ENCODE data around the gene KRTAP4-1. TPM values are rescaled to one million over a fixed set of nuclear protein-coding genes. Genes with fewer than 3 reads are reported as not detected.
"Not testable (repeated sequence)": the region's sequence is repeated elsewhere in the genome, so short reads cannot be mapped to it uniquely, and the experiment has no call there.

KRTAP4-1 gene
- total RNA-seq, 1 donor from 2014 or later = not detected

GRCh38 chr17:41150026-41150425 is 34.7 kb downstream of the KRTAP4-1 start:
- no peak for FAIRE-seq
- TF ChIP-seq, protein P1, sequence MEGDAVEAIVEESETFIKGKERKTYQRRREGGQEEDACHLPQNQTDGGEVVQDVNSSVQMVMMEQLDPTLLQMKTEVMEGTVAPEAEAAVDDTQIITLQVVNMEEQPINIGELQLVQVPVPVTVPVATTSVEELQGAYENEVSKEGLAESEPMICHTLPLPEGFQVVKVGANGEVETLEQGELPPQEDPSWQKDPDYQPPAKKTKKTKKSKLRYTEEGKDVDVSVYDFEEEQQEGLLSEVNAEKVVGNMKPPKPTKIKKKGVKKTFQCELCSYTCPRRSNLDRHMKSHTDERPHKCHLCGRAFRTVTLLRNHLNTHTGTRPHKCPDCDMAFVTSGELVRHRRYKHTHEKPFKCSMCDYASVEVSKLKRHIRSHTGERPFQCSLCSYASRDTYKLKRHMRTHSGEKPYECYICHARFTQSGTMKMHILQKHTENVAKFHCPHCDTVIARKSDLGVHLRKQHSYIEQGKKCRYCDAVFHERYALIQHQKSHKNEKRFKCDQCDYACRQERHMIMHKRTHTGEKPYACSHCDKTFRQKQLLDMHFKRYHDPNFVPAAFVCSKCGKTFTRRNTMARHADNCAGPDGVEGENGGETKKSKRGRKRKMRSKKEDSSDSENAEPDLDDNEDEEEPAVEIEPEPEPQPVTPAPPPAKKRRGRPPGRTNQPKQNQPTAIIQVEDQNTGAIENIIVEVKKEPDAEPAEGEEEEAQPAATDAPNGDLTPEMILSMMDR (IDR thresholded peaks at IDR 0.05; ENCODE audit: insufficient read depth, low read length, severe bottlenecking) = no peak
- DNase-seq (ENCODE audit: low read depth) = no peak
- no peaks in the 10 kb centered on the region for H3K27me3 ChIP-seq (ENCODE audit: control insufficient read depth, insufficient read depth, low read length)
- no peak overlapping the region for H3K4me3 ChIP-seq (ENCODE audit: low read depth, low read length)
- H3K36me3 ChIP-seq (ENCODE audit: control insufficient read depth, insufficient read depth, low read length) = no peaks in the 10 kb centered on the region

DNA sequence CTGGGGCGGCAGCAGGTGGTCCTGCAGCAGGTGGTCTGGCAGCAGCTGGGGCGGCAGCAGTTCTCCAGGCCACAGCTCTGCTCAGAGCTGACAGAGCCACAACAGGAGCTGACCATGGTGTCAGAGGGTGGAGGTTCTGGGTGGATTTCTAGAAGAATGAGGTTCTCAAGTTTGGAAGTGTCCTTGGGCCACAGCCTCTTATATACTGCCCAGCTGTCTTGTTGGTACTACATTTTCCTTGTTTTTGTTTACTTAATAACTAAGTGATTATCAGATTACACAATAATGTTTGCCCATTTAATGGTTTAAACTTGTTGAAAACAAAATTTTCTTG is 35.1 kb downstream of the KRTAP4-1 start, which contains the start of gene KRTAP4-5:
Gene KRTAP4-5 (minus strand): TSS at position 174 of the 334 bp plus-strand sequence. CDS start 58 bp downstream, at position 116.
- FAIRE-seq (no peak), DNase-seq (ENCODE audit: low read depth) (no peak)
- Histone ChIP-seq H3K36me3 (ENCODE audit: control insufficient read depth, insufficient read depth, low read length) (no peaks in the 10 kb centered on the region), H3K4me3 (ENCODE audit: low read depth, low read length) (no peak within 1 kb of the TSS), H3K27me3 (ENCODE audit: control insufficient read depth, insufficient read depth, low read length) (no peaks in the 10 kb centered on the region)
- TF ChIP-seq, protein P1 (IDR thresholded peaks at IDR 0.05; ENCODE audit: insufficient read depth, low read length, severe bottlenecking) = no peak

GRCh38 chr17:41148971-41149651 is 35.6 kb downstream of the KRTAP4-1 start:
- FAIRE-seq = peak; percentile 36
- not testable (repeated sequence) for H3K36me3 ChIP-seq (ENCODE audit: control insufficient read depth, insufficient read depth, low read length); H3K4me3 ChIP-seq (ENCODE audit: low read depth, low read length); H3K27me3 ChIP-seq (ENCODE audit: control insufficient read depth, insufficient read depth, low read length); DNase-seq (ENCODE audit: low read depth)

- H3K4me3 ChIP-seq (ENCODE audit: low read depth, low read length) = no peak overlapping the region
- DNase-seq (ENCODE audit: low read depth) (no peak), FAIRE-seq (no peak)
- TF ChIP-seq, protein P1 (IDR thresholded peaks at IDR 0.05; ENCODE audit: insufficient read depth, low read length, severe bottlenecking) = no peak
- H3K27me3 ChIP-seq (ENCODE audit: control insufficient read depth, insufficient read depth, low read length) = no peaks in the 10 kb centered on the region
- no peaks in the 10 kb centered on the region for H3K36me3 ChIP-seq (ENCODE audit: control insufficient read depth, insufficient read depth, low read length)
Observed at GRCh38 chr17:41147531-41148204, 37.0 kb downstream of the KRTAP4-1 start.

GRCh38 chr17:41145261-41145660 is 39.5 kb downstream of the KRTAP4-1 start:
- TF ChIP-seq, protein P1 (IDR thresholded peaks at IDR 0.05; ENCODE audit: insufficient read depth, low read length, severe bottlenecking) = no peak
- DNase-seq (ENCODE audit: low read depth) = no peak
- H3K36me3 ChIP-seq (ENCODE audit: control insufficient read depth, insufficient read depth, low read length) = no peaks in the 10 kb centered on the region
- H3K4me3 ChIP-seq (ENCODE audit: low read depth, low read length) = no peak overlapping the region
- FAIRE-seq = no peak
- no peaks in the 10 kb centered on the region for H3K27me3 ChIP-seq (ENCODE audit: control insufficient read depth, insufficient read depth, low read length)

GRCh38 chr17:41144846-41145245 is 39.9 kb downstream of the KRTAP4-1 start:
- no peak for DNase-seq (ENCODE audit: low read depth)
- Histone ChIP-seq H3K27me3 (ENCODE audit: control insufficient read depth, insufficient read depth, low read length) (no peaks in the 10 kb centered on the region), H3K36me3 (ENCODE audit: control insufficient read depth, insufficient read depth, low read length) (no peaks in the 10 kb centered on the region), H3K4me3 (ENCODE audit: low read depth, low read length) (no peak overlapping the region)
- TF ChIP-seq, protein P1 (IDR thresholded peaks at IDR 0.05; ENCODE audit: insufficient read depth, low read length, severe bottlenecking) = no peak
- no peak for FAIRE-seq

All from bronchial epithelial cell (primary cell).